ENCODE data around the gene ORC3.
"Not testable (repeated sequence)": the region's sequence is repeated elsewhere in the genome, so short reads cannot be mapped to it uniquely, and the experiment has no call there.

The ORC3 gene

DNA sequence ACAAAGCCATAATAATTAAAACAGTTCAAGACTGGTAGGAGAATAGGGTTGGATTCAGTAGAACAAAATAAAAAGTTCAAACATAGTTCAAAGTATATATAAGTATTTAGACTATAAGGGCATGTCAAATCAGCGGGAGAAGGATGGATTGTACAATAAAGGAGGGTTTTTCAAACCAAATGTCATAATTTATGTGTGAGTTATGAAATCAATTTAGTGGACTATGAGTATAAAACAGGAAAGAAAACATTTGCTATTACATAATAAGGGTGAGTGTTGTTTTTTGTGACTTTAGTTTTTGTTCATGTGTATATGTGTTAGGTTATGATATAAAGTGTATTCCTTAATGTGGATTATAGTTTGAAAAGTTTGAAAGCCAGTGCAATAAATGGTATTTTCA lies 10.6 kb downstream of the ORC3 start:
- DNase-seq (ENCODE audit: low read depth) = no peak

DNA sequence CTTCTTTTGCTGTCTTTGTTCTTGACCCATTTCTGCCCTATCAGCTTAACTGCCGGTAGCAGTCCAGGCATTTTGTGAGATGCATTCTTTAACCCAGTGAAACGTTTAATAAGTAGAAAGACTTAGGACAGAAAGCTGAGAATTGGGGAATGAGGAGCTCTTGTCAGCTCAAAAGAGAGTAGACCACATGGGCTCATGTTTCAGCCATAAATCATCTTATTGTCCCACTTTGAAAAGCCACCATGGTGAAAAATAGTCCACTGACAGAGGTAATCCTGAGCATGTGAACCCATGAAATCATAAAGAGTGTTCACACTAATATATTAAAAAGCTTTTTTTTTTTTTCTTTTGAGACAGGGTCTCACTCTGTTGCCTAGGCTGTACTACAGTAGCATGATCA lies 16.3 kb downstream of the ORC3 start:
- DNase-seq (ENCODE audit: low read depth) = no peak

DNA sequence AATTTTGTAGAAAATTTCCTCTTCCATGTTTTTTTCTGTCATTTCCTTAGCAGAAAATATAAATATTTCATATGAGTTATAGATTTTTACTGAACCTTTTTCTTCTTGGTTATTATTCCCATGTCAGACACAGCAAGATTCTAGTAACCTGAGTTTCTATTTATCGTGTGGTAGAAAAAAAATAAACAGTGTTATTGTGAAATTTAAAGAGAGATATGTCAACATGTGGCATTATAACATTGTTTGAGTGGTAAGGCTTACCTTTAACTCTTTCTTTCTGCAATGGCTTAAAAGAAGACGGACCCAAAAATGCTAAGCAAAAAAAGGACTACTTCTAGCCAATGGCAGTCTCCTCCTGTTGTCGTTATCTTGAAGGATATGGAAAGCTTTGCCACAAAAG lies 18.9 kb downstream of the ORC3 start:
- DNase-seq (ENCODE audit: low read depth) = no peak

DNA sequence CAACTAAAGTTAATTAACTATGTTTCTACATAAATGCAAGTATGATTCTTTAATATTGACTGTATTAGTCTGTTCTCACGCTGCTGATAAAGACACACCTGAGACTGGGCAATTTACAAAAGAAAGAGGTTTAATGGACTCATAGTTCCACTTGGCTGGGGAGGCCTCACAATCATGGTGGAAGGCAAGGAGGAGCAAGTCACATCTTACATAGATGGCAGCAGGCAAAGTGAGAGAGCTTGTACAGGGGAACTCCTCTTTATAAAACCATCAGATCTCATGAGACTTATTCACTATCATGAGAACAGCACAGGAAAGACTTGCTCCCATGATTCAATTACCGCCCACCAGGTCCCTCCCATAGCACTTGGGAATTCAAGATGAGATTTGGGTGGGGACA lies 23.1 kb downstream of the ORC3 start:
- not testable (repeated sequence) for DNase-seq (ENCODE audit: low read depth)

DNA sequence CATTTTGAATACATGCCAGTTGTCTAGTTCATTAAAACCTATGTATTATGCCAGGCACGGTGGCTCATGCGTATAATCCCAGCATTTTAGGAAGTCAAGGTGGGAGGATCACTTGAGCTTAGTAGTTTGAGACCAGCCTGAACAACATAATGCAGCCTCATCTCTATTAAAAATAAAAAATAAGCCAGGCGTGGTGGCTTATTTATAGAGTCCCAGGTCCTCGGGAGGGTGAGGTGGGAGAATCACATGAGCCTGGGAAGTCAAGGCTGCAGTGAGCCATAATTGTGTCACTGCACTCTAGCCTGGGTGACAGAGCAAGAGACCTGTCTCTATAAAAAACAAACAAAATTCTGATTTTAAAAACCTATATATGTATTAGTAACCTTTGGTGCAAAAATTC lies 27.5 kb downstream of the ORC3 start:
- DNase-seq (ENCODE audit: low read depth) = no peak

DNA sequence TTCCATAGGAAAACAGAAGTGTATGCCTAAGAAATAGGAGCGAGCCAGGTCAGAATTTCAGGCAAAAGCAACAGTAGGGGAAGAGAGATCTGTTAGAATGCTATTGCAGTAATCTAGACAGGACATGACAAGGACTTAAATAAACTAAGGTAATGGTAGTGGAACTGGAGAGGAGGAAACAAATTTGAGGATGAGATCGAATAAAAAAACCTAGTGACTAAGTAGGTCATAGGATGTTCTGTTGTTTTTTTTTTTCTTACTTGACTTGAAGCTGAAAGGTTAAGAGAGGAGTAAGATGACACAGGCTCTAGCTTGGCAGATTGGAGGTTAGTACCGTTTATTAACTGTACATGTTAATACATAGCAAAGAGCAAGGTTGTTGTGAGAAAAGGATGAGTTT lies 28.6 kb downstream of the ORC3 start:
- DNase-seq (ENCODE audit: low read depth) = no peak

DNA sequence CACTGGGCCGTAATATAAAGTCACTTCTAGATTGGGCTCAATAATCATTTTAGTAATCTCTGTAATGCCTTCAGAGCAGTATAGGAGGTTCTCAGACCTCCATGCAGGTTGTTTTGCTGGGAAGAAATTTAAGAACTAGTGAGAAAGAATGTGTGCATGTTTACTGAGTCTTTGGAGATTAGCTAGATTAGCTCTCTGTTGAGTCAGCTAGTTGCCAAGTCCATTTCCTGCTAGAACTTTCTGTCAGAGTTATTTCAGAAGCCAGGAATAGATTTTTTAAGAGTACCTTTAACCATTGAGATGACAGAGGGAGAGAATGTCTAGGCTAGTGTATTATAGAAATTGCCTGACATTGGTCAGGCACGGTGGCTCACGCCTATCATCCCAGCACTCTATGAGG lies 33.3 kb downstream of the ORC3 start:
- DNase-seq (ENCODE audit: low read depth) = no peak

DNA sequence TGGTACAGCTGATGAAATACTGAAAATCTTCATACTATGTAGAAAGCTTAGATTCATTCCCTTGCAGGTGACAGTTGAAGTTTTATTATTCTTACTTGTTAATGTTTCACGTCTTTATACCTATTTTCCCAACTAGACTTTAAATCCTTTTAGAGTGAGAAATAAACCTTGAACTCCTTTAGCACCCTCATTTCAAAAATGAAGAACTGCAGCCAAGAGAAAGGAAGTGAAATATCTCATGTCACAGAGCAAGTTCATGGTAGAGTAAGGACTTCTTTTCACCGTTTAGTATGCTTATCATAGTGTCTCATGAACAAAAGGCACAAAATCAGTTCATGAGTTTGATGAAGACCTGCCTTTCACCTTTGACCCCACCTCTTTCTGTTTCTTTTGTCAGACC lies 38.5 kb downstream of the ORC3 start:
- no peak for DNase-seq (ENCODE audit: low read depth)

DNA sequence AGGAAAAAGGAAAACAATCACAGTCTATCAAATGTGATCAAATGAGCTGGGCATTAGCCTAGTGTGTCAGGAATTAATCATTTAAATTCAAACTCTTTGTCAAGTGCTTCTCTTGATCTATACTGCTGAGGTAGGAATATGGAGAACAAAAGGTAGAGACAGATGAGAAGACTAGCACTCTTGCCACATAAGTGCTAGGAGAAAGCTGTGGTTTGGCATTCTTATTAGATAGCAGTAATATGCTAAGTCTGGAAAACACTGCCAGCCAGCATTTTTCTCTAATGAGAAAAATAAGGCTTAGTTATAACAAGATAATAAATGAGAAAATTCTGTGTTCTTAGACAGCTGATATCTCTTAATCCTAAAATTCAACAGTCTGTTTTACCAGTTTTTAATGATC lies 38.9 kb downstream of the ORC3 start:
- DNase-seq (ENCODE audit: low read depth) = no peak

DNA sequence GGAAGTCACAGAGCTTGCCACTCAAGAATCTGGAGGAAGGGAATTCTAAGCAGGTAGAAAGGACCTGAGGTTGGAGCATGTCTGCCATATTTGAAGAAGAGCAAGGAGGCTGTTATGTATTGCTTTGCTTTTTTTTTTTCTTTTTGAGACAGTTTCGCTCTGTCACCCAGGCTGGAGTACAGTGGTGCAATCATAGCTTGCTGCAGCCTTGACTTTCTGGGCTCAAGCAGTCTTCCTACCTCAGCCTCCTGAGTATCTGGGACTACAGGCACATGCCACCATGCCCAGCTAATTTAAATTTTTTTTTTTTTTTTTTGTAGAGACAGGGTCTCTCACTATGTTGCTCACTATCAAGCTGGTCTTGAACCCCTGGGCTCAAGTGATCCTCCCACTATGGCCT lies 40.8 kb downstream of the ORC3 start:
- no peak for DNase-seq (ENCODE audit: low read depth)

DNA sequence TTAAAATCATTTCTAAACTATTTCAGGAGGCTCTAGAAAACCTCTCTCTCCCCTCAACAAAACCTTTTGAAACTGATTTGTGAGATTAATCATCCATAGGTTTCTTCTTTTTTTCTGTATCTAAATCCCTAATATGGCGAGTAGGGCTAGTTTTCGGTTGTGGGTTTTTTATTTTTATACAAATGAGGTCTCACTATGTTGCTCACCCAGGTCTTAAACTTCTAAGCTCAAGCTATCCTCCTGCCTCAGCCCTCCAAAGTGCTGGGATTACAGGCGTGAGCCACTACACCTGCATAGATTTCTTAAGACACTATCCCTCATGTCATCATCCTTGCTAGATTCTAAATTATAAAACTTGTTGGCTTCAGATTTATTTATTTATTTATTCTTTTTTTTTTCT lies 43.9 kb downstream of the ORC3 start:
- no peak for DNase-seq (ENCODE audit: low read depth)

DNA sequence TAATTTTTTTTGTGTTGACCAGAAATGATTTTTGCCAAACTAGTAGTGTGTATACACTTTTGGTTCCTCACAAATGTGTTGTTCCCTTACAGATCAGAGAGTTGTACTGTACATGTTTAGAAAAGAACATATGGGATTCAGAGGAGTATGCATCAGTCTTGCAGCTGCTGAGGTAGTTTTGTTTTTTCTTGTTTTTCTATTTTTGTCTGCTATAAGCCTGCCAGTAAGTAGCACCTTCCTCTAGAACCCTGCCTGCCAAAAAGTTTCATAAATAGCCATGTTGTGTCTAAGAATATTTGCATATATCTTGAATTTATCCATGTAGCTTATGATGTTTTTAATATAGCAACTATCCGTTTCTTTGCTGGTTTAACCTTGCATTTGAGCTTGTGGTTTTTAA lies 46.4 kb downstream of the ORC3 start:
- no peak for DNase-seq (ENCODE audit: low read depth)

DNA sequence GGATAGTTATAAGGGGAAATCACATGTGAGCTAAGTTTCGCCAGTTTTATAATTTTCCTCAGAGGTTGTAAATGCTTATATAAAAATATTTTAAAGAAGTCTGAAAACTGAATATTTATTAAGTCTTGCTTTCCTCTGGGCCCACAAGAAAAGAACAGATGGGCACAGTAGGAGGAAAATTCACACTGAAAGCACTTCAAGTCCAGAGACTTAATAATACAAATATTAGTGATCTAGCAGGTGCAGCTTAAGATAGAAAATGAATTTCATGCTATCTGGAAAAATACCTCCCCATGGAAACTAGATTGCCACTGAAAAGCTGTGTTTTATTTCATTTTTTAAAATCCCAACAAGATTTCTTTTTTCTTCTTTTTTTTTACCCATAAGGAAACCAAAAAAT lies 47.2 kb downstream of the ORC3 start:
- no peak for DNase-seq (ENCODE audit: low read depth)

DNA sequence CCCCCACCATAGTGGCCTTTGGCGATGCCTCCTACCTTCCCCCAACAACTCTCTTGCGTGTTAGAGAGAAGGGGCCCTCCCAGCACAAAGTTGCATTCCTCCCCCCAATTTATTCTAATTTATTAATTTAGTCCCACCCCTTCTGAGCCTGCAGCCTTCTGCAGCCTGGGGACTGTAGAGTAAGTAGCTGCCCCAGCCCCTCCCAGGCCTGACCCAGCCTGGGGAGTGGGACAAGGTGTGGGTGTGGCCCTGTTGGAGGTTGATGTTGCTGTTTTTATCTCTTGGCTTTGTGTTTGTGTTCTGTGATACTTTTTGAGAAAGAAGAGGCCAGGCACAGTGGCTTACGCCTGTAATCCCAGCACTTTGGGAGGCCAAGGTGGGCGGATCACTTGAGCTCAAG lies 49.4 kb downstream of the ORC3 start:
- DNase-seq (ENCODE audit: low read depth) = no peak

DNA sequence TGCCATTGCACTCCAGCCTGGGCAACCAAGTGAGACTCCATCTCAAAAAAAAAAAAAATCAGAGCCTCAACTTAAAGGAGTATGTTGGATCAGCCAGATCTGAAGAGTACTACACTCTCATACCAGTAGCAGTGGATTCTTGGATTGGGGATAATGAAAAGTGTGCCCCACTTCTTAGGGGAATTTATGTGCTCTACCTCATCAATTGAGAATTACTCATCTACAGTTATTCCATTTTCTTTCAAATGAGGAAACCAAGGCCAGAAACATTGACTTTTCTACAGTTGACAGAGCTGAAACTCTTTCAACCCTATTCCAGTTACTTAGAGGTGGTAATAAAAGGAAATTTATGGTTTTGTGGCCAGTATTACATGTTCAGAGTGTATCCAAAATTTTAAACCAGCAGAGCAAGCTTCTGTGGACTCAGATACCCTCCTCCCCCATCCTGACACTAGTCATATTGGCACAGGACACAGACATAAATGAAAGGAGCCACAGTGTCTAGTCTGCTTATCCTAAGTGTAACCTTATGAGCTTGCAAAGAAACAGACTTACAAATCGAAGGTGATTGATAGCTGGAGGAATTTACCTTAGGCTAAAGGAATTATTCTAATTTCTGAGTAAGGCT lies 51.2 kb downstream of the ORC3 start:
- no peak for DNase-seq (ENCODE audit: low read depth)

DNA sequence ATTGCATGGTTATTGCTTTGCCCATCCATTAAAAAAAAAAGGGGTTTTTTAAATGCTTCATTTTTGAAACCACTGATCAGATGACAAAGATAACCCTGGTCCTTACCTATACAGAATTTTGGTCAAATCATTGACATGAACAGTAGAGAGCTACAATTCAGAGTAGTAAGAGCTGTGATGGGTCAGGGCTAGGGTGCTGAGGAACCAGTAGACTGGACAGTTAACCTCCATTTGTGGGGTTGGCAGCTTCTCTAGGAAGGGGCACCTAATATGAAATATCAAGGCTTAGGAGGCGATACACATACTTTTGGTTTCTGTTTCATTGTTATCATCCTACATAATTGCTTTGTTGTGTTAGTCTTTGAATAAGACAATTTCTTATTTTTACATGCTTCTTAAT lies 55.1 kb downstream of the ORC3 start:
- no peak for DNase-seq (ENCODE audit: low read depth)

DNA sequence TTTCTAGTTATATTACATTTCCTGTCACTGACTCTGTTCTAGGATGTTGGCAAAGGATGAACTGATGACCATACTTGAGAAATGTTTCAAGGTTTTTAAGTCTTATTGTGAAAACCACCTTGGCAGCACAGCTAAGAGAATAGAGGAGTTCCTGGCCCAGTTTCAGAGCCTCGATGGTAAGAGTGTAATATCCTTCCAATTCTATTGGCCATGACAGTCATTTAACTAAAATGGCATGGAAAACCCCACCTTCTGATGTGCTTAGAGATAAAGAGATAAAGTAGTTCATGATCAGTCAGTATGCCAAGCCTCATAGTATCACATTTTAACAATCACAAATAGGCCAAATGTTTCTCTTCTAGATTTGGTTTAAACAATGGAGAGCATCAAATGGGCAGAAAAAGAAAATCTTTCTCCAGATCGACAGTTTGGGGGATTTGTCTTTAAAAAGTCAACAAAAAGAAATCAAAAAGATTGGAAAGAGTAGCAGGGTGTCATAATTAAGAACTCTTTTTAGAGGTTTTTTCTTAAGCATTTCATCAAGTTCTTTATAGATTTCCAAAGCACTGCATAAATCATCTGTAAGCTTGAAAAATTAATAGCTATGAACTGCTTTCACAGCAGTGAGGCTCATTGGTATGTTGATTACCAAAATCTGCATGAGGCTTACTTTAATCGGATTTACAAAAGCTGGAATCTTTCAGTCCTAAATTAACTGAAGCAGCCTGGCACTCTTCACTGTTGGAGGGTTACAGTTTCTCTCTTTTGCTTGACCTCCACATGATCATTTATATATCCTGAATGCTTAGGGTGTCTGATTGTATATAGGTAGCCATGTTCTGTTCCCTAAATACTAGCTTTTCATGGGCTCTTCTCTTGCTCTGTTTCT lies 63.4 kb downstream of the ORC3 start:
- no peak for DNase-seq (ENCODE audit: low read depth)

DNA sequence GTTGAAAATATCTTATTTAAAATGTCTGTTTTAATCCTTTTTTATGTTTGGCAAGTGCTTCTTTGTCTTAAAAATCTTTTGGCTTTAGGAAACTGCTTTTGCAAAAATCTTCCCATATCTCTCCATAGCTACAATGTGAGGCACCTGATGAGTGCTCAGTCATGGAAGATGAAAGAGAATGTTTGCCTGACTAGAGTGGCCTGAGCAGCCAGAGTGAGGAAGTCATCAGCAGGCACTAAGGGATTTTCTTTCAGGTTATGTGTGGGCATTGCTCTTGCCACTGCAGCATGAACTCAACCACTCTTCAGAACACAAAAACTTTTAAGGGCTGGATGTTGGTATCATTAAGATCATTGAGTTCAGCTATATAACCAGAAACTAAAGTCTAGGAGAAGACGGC lies 64.2 kb downstream of the ORC3 start:
- DNase-seq (ENCODE audit: low read depth) = no peak

DNA sequence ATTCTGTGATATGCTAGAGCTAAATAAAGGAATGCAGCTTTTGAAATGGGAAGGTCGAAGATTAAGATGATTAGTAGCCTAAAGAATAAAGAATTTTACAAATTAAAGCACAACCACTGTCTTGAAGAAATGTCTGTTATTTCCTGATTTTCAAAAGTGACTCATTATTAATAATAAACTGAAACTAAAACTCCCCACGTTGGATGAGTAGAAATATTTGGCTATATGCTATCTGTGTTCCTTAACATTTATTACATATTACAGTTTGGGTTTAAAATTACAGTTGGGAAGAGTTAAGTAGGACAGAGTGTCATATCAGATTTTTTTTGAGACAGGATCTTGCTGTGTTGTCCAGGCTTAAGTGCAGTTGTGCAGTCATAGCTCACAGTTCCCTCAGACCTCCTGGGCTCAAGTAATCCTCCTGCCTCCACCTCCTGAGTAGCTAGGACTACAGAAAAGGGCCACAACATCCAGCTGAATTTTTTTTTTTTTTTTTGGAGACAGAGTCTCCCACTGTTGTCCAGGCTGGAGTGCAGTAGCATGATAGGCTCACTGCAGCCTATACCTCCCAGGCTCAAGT lies 65.0 kb downstream of the ORC3 start:
- DNase-seq (ENCODE audit: low read depth) = no peak

DNA sequence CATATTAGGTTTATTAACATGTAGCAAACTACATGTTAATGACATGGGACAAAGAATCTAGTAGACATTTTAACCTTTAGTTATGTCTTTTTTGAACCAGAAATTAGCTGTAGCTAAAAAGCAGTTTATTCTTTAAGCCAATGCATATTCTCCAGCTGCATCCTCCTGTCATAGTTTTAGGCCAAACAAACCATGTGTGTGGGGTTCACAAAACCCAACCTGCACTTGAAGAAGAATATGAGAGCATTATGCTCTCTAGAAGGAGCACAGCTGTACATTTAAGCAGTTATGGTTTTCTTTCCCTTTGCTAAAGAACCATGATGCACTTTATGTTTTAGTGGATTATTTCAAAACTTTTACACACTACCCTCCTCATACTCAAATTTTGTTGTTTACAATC lies 65.9 kb downstream of the ORC3 start:
- DNase-seq (ENCODE audit: low read depth) = no peak

DNA sequence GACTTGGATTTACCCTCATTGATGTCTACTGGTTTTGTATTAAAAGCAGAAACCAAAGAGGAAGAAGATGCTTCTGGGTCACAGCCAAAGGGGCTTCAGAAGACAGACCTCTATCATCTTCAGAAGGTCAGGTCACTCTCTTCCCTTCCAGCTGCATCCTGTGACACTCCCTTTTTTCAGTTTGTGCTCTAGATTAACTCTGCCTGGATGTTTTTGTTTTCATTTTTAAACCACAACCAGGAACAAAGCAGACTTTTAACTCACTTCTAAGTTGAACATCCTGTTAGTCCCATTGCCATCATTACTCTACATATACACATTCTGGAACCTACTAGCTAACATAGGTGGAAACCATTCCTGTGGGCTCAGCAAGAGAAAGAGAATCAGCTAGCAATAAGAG lies 66.9 kb downstream of the ORC3 start:
- no peak for DNase-seq (ENCODE audit: low read depth)

DNA sequence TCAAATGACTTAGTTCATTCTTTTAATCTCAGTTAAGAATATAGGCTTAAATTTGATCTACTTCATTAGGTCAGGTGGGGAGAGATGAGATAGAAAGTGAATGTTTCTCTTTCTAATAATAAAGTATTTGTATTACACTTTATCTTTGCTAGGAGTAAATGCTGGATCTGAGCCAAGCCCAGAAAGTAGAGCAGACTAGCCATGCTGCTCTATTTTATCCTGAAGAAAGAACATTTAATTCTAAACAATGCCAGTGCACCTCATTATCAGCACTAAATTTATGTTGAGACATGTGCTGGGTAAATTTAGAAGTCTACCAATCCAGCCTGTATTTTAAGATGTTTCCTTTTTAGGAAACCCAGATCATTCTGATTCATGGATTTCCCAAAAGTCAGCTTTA lies 68.6 kb downstream of the ORC3 start:
- DNase-seq (ENCODE audit: low read depth) = no peak

DNA sequence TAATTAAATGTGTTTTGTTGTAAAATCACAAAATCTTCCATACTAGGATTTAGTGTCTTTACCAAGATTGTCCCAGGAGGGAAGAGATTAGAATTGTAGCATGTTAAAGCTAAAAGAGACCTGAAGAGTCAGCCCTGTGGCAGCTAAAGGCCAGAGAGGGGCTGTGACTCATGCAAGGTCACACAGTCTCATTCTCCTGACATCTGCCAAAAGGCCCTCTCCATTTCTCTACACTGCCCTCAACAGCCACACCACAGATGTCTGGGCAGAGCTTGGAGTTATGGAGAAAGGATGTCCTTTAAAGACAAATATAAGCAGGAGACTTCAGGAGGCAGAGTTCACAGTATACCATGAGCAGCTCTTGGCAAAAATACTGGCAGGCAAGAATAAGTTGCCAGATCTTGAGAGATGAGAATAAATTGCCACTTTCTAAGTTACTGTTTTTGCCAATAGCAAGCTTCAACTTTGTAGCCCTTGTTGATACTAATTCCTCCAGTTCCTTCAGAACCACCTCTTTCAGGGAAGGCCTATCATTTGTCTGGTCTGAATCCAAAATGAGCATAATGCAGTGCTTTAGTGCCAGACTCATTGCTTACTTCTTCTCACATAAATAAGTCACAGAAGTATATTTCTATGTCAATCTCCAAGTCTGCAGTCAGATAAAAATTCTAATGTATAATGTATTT lies 70.4 kb downstream of the ORC3 start:
- peak; percentile 61 for DNase-seq (ENCODE audit: low read depth)

Data from GM04504 (cell line).